Activated CD8-positive, alpha-beta memory T cell treated with anti-CD3 and anti-CD28 coated beads, Interleukin-2, amount 50 U/mL, for 4 hours (primary cell): Measurements from ENCODE around the gene FRK.
A peak's percentile ranks its signal among the peaks of the same experiment; 100 is the strongest.
"Not testable (repeated sequence)": the region's sequence is repeated elsewhere in the genome, so short reads cannot be mapped to it uniquely, and the experiment has no call there.

Source experiments
- DNase-seq: peaks from one replicate; pipeline ENCODE4 v3.0.0-alpha.2; 2020

The FRK gene, protein sequence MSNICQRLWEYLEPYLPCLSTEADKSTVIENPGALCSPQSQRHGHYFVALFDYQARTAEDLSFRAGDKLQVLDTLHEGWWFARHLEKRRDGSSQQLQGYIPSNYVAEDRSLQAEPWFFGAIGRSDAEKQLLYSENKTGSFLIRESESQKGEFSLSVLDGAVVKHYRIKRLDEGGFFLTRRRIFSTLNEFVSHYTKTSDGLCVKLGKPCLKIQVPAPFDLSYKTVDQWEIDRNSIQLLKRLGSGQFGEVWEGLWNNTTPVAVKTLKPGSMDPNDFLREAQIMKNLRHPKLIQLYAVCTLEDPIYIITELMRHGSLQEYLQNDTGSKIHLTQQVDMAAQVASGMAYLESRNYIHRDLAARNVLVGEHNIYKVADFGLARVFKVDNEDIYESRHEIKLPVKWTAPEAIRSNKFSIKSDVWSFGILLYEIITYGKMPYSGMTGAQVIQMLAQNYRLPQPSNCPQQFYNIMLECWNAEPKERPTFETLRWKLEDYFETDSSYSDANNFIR

DNA sequence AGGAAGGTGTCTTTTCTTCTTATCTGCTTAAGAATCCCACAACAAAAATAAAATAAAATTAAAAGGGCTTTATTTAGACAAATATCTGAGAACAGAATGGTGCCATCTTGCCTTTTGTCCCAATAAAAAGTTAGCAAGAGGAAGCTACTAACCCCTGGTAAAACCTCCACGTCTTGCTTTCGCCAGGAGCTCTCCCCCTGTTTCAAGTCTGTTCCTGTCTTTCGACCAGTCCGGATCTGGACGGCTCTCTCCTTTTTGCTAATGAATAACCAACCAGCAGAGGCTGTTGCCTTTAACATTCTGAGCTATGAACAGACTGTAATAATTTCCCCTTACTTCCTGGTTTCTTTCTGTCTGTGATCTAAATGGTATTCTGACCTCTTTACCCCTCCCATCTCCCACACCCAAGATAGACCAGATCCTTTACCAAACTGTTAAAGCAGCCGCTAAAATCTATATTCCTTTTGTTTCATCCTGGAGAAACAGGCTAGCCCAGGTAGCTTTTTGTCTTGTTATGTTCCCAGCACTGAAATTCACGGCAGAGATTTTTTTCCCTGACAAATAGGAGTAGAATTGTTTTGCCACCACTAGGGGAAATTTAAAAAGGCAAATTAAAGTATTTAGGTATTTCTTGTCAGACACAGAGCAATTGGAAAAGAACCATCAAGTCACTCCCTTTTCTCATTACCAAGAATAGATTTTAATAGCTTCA lies at the start of gene FRK:
FRK (minus strand) TSS at position 320 of the 712 bp plus-strand sequence. CDS start 580 bp downstream, outside the sequence.
- DNase-seq = no peak

DNA sequence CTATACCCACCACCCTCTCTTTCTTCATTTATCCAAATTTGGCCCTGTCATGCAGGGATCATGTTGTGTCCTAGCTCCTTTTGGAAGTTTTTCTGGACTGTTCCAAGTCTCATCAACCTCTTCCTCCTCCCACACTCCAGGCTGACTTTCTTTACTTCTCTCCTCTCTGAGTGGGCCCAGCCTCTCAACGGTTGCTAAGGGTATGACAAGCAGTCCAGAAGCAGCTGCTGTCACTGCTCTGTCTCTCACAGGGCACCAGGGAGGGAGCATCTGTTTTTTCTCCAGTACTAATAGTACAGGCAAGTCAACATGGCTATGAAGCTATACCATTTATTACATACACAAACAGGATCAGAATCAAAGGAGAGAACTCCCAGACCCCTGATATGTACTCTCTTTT lies 48.1 kb upstream of the FRK start:
- no peak for DNase-seq

GRCh38 chr6:116106146-116106545 lies 45.5 kb upstream of the FRK start:
- DNase-seq = no peak

GRCh38 chr6:116105247-116105646 lies 44.6 kb upstream of the FRK start:
- DNase-seq = no peak

DNA sequence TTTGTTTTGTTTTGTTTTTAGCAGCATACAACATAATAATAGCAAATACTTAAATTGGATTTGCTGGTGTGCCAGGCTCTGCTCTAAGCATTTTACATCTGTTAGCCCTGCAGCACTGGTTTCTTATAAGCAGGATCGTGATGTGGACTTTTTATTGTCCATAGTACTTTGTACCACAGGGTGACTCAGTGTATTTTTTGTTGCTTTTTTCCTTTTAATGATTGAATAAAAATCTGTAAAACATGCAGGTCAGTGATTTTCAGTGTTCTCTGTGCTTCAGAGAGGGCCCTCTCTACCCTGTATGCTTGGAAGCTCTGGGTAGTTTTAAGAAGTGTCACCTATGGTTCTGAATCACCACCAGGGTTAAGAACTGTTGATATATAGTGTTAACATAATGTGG lies 43.9 kb upstream of the FRK start:
- no peak for DNase-seq

GRCh38 chr6:116102873-116103272 lies 42.2 kb upstream of the FRK start:
- no peak for DNase-seq

DNA sequence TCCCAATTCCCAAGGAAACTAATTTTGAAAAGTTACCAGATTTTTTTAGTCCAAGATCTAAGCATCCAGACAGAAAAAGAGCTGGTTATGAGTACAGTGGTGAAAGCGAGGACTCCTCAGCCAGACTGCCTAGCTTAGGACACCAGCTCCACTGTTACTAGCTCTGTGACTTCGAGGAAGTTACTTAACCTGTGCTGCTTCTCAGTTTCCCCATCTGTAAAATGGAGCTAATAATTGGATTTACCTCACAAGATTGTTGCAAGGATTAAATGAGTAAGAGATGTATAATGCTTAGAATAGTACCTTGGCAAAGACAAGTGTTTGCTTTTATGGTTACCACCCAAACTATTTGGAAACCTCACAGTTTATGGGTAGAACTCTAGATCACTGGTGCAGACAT lies 41.1 kb upstream of the FRK start:
- DNase-seq = no peak

GRCh38 chr6:116101302-116101718 lies 40.6 kb upstream of the FRK start:
- peak; percentile 65 for DNase-seq

DNA sequence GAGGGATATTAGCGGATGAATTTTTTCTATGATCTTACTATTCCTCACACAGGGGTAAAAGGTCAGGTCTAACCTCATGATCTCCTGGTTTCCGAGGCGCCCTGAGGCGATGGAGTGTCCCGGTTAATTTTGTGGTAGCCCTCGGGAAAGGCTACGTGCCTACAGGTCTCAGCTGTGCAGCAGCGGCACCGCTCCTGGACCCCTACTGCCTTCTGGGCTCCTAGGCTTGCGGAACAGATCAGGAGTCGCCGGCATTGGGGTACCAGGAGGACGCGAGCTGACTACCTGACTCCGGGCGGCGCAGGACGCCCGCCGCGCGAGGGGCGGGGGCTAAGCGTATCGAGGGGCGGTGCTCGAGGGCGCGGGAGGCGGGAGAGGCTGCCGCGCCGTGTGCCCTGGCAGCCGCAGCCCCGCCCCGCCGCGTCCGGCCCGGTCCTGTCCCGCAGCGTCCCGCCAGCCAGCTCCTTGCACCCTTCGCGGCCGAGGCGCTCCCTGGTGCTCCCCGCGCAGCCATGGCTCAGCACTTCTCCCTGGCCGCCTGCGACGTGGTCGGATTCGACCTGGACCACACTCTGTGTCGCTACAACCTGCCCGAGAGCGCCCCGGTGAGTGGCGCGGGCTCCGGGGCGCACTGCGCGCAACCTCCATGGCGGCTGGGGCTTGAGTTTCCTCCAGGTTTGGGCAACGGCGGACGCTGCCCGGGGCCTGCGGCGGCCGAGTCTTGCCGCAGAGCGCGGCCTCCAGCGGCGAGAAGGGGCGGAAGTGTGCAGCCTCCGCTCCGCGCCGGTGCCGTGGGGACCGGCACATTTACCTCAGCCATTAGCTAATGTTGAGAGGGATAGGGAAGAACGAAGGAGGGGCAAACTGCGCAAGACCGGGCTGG lies 40.0 kb upstream of the FRK start, which contains the start of gene NT5DC1:
NT5DC1 (plus strand) TSS at position 435 of the 883 bp plus-strand sequence; CDS start at position 513, 78 bp downstream.
- DNase-seq = peak; percentile 85

DNA sequence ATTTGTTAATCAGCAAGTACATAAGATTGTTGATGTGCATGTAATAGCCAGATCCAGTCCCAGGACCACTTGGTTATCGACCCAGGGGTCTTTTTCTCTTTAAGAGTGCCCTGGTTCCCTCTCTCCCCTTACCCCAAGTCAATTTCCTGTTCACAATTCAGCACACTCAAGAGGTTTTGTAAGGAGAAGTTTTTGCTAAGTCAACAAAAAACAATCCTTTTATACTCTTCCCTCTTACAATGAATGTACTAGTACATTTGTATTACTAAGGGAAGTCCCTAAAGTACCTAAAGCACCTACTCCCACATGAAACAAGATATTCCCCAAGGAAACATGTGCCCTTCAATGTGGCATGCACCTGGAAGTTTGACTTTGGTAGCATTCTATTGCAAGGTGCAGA lies 38.3 kb upstream of the FRK start:
- DNase-seq = no peak

- DNase-seq = no peak
Measured at GRCh38 chr6:116096979-116097816, 36.5 kb upstream of the FRK start.

DNA sequence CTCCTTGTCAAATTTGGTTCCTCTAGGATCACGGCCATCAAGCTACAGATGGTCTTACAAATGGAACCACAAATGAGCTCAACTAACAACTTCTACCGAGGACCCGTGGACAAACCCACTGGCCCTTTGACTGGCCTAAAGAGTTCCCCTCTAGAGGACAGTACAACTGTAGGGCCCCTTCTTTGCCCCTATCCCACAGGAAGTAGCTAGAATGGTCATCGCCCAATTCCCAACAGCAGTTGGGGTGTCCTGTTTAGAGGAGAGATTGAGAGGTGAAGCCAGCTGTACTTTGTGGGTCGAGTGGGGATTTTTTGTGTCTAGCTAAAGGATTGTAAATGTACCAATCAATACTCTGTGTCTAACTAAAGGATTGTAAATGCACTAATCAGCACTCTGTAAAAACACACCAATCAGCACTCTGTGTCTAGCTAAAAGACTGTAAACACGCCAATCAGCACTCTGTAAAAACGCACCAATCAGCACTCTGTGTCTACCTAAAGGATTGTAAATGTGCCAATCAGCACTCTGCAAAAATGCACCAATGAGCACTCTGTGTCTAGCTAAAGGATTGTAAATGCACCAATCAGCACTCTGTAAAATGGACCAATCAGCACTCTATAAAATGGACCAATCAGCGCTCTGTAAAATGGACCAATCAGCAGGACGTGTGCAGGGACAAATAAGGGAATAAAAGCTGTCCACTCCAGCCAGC lies 35.5 kb upstream of the FRK start:
- not testable (repeated sequence) for DNase-seq

GRCh38 chr6:116094041-116094440 lies 33.4 kb upstream of the FRK start:
- DNase-seq = no peak

DNA sequence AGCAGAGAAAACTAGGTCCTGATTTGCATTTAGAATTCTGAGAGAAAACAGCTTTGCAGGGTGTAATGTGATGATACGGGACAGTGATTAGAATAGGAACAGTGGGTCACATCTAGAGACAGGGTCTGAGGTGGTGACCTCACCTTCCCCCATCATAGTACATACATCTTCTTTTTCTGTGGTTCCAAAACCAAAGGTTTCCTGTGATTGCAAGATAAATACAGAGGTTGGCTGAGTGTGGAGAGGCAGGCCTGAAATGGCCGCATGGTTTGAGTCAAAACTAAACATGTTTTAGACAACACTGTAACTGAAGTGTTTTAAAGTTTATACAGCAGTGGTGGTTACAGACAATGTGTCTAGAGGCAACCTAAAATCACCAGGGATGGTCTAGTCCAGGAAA lies 29.6 kb upstream of the FRK start:
- no peak for DNase-seq

- no peak for DNase-seq
Measured at GRCh38 chr6:116088946-116089345, 28.3 kb upstream of the FRK start.

GRCh38 chr6:116087437-116088027 lies 26.8 kb upstream of the FRK start:
- DNase-seq = no peak

- DNase-seq = no peak
Measured at GRCh38 chr6:116084284-116084683, 23.6 kb upstream of the FRK start.

GRCh38 chr6:116083052-116083451 lies 22.4 kb upstream of the FRK start:
- no peak for DNase-seq

DNA sequence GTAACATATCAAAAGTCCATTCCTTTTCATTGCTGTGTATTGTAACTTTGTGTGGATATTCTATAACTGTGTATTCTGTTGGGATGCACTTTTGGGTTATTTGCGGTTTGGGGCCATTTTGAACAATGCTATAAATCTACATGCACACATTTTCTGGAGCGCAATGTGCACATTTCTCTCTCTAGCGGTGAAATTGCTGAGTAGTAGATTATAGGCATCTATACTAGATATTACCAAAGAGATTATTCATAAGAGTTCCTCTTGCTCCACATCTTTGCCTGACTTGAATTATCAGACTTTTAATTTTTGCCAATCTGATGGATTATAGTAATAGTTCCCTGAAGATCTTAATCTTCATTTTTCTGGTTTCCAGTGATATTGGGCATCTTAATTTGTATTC lies 18.3 kb upstream of the FRK start:
- DNase-seq = no peak

DNA sequence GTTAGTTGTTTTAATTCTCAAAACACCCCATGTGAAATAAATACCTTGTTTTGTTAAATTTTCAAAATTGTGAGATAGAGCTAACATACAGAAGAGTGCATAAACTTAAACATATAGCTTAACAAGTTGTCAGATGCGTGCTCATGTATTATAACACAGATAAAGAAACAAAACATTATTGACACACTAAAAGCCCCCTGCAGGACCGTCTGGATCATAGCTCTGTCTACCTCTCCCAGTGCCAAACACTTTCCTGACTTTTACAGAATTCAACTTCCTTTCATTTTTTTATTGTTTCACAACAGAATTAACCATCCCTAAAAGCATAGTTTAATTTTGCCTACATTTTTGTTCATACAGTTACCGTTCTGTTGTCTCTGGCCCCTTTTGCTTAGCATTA lies 17.8 kb upstream of the FRK start:
- no peak for DNase-seq
